ENCODE results near the gene SZRD1.

Gene SZRD1

GRCh38 chr1:16376971-16377370 lies 9.9 kb downstream of the SZRD1 start:
- no peaks in the 10 kb centered on the region for H3K9me3 Mint-ChIP-seq
- H3K27ac Mint-ChIP-seq = no peak overlapping the region
- H3K4me1 Mint-ChIP-seq = peaks cover 41 to 87% of the 10 kb centered on the region in 2 donors
- peak overlapping the region in 1 of 2 donors; percentile 19 for H3K4me3 Mint-ChIP-seq
- no peaks in the 10 kb centered on the region for H3K27me3 Mint-ChIP-seq
- ATAC-seq (replicated peaks) (no peak), DNase-seq (no peak)
- H3K36me3 Mint-ChIP-seq = peaks cover 18 to 54% of the 10 kb centered on the region in 2 donors

DNA sequence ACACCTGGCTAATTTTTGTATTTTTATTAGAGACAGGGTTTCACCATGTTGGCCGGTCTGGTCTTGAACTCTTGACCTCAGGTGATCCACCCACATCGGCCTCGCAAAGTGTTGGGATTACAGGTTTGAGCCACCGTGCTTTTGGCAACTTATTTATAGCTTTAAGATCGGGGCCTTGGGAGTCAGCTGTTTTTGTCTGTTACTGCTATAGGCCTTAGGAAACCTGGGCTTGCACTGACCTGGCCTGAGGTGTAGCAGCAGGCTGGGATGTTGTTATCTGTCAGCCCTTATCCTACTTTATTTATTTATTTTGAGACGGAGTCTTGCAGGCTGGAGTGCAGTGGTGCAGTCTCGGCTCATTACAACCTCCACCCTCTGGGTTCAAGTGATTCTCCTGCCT lies 11.4 kb downstream of the SZRD1 start:
- Mint-ChIP-seq H3K4me3 (no peak overlapping the region), H3K9me3 (no peaks in the 10 kb centered on the region), H3K27me3 (no peaks in the 10 kb centered on the region), H3K4me1 (peaks cover 35 to 84% of the 10 kb centered on the region in 2 donors), H3K36me3 (peaks cover 15 to 49% of the 10 kb centered on the region in 2 donors), H3K27ac (peak overlapping the region; percentile 5)
- ATAC-seq (replicated peaks) (no peak), DNase-seq (no peak)

DNA sequence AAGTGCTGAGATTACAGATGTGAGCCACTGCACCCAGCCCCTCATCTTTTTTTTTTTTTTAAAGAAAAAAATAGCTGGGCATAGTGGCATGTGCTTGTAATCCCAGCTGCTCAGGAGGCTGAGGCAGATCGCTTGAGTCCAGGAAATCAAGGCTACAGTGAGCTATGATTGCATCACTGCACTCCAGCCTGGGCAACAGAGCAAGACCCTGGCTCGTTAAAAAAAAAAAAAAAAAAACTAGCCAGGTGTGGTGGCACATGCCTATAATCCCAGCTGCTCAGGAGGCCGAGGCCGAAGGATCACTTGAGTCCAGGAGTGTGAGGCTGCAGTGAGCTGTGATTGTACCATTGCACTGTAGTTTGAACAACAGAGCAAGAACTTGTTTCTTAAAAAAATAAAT lies 13.8 kb downstream of the SZRD1 start:
- H3K4me1 Mint-ChIP-seq = peaks cover 43 to 83% of the 10 kb centered on the region in 2 donors
- ATAC-seq (replicated peaks) = no peak
- H3K27me3 Mint-ChIP-seq = no peaks in the 10 kb centered on the region
- no peak for DNase-seq
- no peak overlapping the region for H3K4me3 Mint-ChIP-seq
- H3K27ac Mint-ChIP-seq = no peak overlapping the region
- no peaks in the 10 kb centered on the region for H3K9me3 Mint-ChIP-seq
- H3K36me3 Mint-ChIP-seq = peaks cover 25 to 41% of the 10 kb centered on the region in 2 donors

DNA sequence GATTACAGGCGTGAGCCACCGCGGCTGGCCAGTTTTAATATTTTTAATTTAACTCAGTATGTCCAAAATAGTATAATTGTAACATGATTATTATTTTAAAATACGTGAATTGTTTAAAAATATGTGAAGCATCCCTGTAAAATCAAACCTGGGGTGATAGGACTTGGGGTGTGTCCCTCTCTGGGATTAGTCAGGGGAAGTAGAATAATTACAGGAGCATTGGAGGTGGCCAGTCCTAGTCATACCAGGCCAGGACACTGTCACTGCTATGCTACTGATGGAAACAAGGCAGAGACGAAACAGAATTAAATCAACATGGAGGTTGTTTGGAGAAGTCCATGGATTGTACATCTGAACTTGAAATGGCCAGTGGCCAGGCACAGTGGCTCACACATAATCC lies 16.8 kb downstream of the SZRD1 start:
- H3K36me3 Mint-ChIP-seq = peaks cover 29 to 42% of the 10 kb centered on the region in 2 donors
- H3K27ac Mint-ChIP-seq = peak overlapping the region; percentile 85
- peaks cover 44 to 71% of the 10 kb centered on the region in 2 donors for H3K4me1 Mint-ChIP-seq
- no peak for DNase-seq
- H3K9me3 Mint-ChIP-seq = no peaks in the 10 kb centered on the region
- H3K4me3 Mint-ChIP-seq = no peak overlapping the region
- ATAC-seq (replicated peaks) = no peak
- no peaks in the 10 kb centered on the region for H3K27me3 Mint-ChIP-seq

DNA sequence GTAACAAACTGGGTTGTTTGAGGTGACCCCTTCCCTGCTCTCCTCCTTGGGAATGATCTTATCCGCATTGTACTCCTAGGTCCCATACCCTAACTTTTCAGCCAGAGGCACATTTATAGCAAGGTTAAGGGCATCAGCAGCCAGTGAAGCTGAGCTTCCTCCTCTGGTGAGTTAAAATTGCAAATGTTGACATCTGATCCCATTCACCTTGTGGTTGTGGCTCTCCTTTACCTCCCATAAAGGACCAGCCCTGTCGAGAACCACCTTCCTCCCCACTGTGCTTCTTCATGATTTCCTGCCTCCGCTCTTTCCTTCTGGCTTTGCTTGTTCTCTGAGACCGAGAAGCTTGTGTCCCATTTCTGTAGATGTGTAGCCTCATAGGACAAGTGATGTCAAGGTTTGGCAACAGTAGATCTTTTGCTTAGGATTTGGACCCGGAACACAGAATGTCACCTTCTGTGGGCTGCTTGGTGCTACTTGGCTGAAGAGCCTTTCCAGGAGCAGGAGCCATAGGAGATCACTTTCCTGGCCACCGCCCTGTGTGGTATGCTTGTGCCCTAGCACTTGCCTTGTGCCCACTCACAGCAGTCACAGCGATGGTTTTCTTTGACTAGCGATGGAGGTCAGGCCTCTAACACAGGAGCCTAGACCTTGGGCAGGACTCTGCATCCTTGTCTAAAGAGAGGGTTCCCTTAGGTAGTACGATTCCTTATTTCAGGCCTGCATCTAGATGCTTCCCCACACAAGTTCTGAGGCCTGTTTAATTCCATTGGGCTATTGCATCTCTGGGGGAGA lies 18.8 kb downstream of the SZRD1 start:
- DNase-seq (no peak), ATAC-seq (replicated peaks) (no peak)

DNA sequence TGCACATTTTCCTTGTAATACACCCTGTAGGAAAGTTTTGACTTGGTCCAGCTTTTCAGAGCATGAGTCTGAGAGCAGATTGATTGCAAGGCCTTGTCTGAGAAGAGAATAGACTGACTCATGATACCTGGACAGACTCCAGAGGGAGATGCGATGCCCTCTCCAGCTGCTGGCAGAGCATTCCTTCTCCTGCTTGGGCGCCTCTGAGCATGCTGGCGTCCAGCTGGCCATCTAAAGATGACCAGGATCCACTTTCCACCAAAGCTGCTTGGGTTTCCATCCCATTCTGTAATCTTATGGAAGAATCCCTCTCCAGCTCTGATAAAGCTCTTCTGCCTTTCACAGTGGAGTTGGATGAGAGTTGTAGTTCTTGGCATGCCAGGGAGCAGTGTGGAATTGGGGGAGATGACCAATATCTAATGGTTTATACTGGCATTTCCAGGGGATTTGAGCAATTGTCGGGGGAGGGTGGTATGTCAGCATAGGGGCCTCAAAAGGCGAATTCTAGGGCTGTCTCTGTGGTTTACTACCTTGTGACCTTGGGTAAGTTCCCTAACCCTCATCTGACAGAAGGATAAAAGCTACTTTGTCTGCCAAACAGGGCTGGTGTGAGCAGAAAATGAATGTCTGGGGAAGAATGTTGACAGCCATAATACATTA lies 19.5 kb downstream of the SZRD1 start:
- no peak for DNase-seq
- Mint-ChIP-seq H3K4me1 (peaks cover 53 to 73% of the 10 kb centered on the region in 2 donors), H3K9me3 (no peaks in the 10 kb centered on the region), H3K4me3 (peak overlapping the region; percentile 43 to 72), H3K36me3 (peaks cover 37 to 44% of the 10 kb centered on the region in 2 donors), H3K27me3 (no peaks in the 10 kb centered on the region), H3K27ac (peak overlapping the region; percentile 91)
- peak in 1 of 2 donors; percentile 38 for ATAC-seq (replicated peaks)

More for the DNA sequence above, 18.8 kb downstream of the SZRD1 start:
- Mint-ChIP-seq H3K27me3 (no peaks in the 10 kb centered on the region), H3K36me3 (peaks cover 37 to 42% of the 10 kb centered on the region in 2 donors), H3K4me3 (peak overlapping the region; percentile 43 to 72), H3K4me1 (peaks cover 47 to 71% of the 10 kb centered on the region in 2 donors), H3K27ac (peak overlapping the region; percentile 91), H3K9me3 (no peaks in the 10 kb centered on the region)

DNA sequence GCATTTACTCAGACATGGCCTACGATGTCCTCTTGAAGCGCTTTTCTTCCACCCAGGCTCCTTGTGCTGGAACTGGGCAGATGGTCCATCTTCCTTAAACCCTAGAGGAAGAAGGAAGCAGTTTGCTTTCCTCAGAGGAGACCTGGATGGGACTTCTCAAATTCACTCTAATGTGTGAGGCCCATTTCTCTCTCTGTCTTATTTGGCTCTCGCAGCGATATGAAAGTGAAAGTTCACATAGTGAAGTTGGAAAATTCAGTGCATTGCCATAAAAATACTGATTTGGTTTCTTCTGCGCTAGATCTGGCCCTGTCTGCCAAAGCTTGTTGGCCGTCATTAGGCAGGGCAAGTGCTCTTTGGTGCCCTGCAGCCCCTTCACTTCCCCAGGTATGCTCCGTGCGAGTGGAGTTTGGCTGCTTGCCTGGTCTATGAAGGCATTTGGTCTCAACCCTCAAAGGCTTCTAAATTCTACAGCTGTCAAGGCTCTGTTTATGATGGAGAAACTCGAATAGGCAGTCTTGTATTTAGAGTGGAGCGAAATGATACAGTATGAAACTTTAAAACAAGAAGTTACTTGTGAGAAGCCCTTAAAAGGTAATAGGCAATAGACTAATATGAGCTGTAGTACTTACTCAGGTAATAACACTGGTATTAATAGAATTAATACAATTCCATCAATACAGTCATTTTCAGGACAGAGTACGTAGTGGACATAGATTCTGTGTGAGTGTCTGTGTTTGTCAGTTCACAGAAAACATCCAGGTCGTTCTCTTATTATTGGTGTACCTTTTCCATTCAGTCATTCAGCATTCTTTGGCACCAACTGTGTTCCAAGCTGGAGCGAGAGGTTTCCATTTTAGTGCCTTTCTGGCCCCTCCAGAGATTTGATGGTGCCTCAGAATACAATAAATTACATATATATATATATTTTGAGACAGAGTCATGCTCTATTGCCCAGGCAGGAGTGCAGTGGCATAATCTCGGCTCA lies 20.5 kb downstream of the SZRD1 start:
- H3K27me3 Mint-ChIP-seq = no peaks in the 10 kb centered on the region
- ATAC-seq (replicated peaks) = peak; percentile 87 to 89

DNA sequence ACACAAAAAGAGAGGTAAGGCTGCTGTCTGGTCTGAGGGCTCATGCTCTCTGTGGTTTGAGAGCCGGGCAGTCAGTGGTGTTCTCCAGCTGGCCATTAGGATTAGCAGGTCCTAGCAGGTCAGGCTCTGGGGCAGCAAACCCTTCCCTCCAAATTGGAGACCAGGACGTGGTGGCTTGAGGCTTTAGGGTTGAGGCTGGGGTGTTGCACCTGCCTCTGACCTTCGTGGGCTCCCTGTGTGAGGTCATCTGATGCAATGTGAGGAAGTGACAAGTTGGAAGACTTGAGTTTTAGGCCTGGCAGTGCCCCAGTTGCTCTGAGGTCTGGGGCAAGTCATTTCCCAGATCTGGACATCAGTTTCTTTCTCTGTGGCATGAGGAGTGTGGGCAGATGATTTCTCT lies 24.4 kb downstream of the SZRD1 start:
- DNase-seq (no peak), ATAC-seq (replicated peaks) (peak in 1 of 2 donors; percentile 28)
- H3K27me3 Mint-ChIP-seq = no peaks in the 10 kb centered on the region
- H3K9me3 Mint-ChIP-seq = no peaks in the 10 kb centered on the region
- H3K36me3 Mint-ChIP-seq = peaks cover 27 to 41% of the 10 kb centered on the region in 2 donors
- no peak overlapping the region for H3K4me3 Mint-ChIP-seq
- H3K4me1 Mint-ChIP-seq = peaks cover 43 to 60% of the 10 kb centered on the region in 2 donors
- H3K27ac Mint-ChIP-seq = peak overlapping the region; percentile 69

More for the DNA sequence above, 20.5 kb downstream of the SZRD1 start:
- Mint-ChIP-seq H3K4me3 (peak overlapping the region; percentile 82 to 86), H3K36me3 (peaks cover 39 to 44% of the 10 kb centered on the region in 2 donors), H3K27ac (peak overlapping the region; percentile 96), H3K4me1 (peaks cover 56 to 76% of the 10 kb centered on the region in 2 donors), H3K9me3 (no peaks in the 10 kb centered on the region)
- DNase-seq = no peak

DNA sequence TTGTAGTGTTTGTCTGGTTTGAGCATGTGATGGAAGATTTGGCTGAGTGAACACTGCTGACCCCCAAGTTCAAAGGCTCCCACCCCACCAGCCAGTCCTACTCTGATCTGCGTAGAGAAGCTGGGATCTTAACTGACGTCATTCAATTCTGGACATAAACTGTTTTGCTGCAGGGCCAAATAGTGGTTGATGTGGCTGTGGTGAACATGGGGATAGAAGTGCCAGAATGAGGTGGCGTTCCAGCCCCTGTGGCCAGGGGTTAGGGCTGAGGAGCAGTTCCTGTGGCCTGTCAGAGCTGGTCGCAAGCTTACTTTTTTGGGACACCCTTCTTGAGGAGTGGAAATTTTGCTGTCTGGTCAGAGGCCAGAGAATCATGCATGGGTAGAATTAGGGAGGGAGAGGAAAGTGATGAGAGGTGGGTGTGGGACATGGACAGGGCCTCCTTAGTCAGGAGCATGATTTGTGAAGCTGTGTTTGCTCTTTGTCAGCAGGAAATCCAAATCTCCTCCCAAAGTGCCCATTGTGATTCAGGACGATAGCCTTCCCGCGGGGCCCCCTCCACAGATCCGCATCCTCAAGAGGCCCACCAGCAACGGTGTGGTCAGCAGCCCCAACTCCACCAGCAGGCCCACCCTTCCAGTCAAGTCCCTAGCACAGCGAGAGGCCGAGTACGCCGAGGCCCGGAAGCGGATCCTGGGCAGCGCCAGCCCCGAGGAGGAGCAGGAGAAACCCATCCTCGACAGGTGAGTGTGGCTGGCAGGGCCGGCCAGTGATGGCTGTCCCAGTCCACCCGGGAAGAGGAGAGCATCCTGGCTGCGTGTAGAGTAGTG lies 25.9 kb downstream of the SZRD1 start:
- Mint-ChIP-seq H3K36me3 (peaks cover 33 to 49% of the 10 kb centered on the region in 2 donors), H3K27ac (peak overlapping the region; percentile 89), H3K4me3 (no peak overlapping the region), H3K27me3 (no peaks in the 10 kb centered on the region), H3K4me1 (peaks cover 45 to 62% of the 10 kb centered on the region in 2 donors), H3K9me3 (no peaks in the 10 kb centered on the region)
- no peak for ATAC-seq (replicated peaks)
- DNase-seq = no peak

- ATAC-seq (replicated peaks) (no peak), DNase-seq (no peak)
- H3K4me1 Mint-ChIP-seq = peaks cover 52 to 66% of the 10 kb centered on the region in 2 donors
- no peaks in the 10 kb centered on the region for H3K9me3 Mint-ChIP-seq
- peak overlapping the region; percentile 9 for H3K27ac Mint-ChIP-seq
- H3K36me3 Mint-ChIP-seq = peaks cover 39 to 56% of the 10 kb centered on the region in 2 donors
- H3K4me3 Mint-ChIP-seq = no peak overlapping the region
- no peaks in the 10 kb centered on the region for H3K27me3 Mint-ChIP-seq
These were observed 26.8 kb downstream of the SZRD1 start for GRCh38 chr1:16393570-16394521.

DNA sequence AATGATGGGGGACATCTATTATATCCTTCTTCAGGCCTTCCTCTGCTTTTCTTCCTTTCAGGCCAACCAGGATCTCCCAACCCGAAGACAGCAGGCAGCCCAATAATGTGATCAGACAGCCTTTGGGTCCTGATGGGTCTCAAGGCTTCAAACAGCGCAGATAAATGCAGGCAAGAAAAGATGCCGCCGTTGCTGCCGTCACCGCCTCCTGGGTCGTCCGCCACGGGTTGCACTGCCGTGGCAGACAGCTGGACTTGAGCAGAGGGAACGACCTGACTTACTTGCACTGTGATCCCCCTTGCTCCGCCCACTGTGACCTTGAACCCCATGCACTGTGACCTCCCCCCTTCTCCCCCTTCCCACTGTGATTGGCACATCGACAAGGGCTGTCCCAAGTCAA lies 27.9 kb downstream of the SZRD1 start:
- Mint-ChIP-seq H3K4me3 (no peak overlapping the region), H3K27ac (no peak overlapping the region), H3K27me3 (no peaks in the 10 kb centered on the region), H3K36me3 (peaks cover 46 to 62% of the 10 kb centered on the region in 2 donors), H3K9me3 (no peaks in the 10 kb centered on the region), H3K4me1 (peaks cover 51 to 69% of the 10 kb centered on the region in 2 donors)
- DNase-seq (no peak), ATAC-seq (replicated peaks) (no peak)

DNA sequence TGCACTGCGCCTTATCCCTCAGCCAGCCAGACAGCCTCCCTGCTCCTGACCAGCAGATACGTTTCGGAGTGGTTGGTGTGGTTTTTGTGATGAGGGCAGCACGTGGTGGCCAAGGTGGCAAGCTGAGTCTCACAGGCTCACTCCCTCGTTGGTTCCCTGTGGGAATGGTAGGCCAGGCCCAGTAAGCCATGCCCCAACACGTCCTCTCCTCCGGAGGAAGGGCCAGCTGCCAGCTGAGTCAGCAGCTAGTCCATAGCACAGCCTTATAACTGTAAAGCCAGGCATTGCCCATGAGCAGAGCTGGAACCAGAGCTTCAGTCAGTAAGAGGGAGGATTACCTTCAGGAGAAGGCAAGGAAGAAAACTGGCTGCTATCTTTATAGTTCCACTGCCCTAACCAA lies 29.5 kb downstream of the SZRD1 start:
- Mint-ChIP-seq H3K27ac (peak overlapping the region; percentile 90), H3K9me3 (no peaks in the 10 kb centered on the region), H3K27me3 (no peaks in the 10 kb centered on the region), H3K4me1 (peaks cover 38 to 53% of the 10 kb centered on the region in 2 donors), H3K4me3 (no peak overlapping the region), H3K36me3 (peaks cover 41 to 57% of the 10 kb centered on the region in 2 donors)
- ATAC-seq (replicated peaks) = no peak
- no peak for DNase-seq

Data from stimulated activated naive B cell treated with anti-CD40 and anti-IgM and Interleukin-4, amounts not matched to agents 10 μg/mL and 1 μg/mL and 100 μg/mL, for 72 hours (primary cell).